GM12892 (cell line): Measurements from ENCODE around the gene SMIM29.

Experiments used
- POLR2A ChIP-seq: IDR thresholded peaks from 2 replicates; pipeline ENCODE4 v1.6.1; 2011; ENCODE audit warnings: low read depth, low read length, control low read depth
- POLR2AphosphoS5 ChIP-seq: IDR thresholded peaks from 2 replicates; pipeline ENCODE4 v1.6.1; 2011; ENCODE audit warnings: low read depth, low read length, control low read depth
- TAF1 ChIP-seq: IDR thresholded peaks from 2 replicates; pipeline ENCODE4 v1.6.1; 2011; ENCODE audit warnings: low read depth, mild to moderate bottlenecking, control low read depth, low read length, borderline replicate concordance

GRCh38 chr6:34246563-34247391 is 2.0 kb downstream of the SMIM29 start:
- TF ChIP-seq POLR2A (peak; percentile 95), POLR2AphosphoS5 (peak; percentile 99), TAF1 (no peak; the same call in 1 of the 2 replicates)
